ENCODE data around the gene NCEH1. TPM values are rescaled to one million over a fixed set of nuclear protein-coding genes. Genes with fewer than 3 reads are reported as not detected.

The NCEH1 gene
- total and polyA plus RNA-seq, 2 of the 13 experiments (the other 11 are each of a cell fraction or from before 2014, with no cell fraction given) = 12.9 to 21.4 TPM

GRCh38 chr3:172601066-172601832 is 109.6 kb downstream of the NCEH1 start (continued):
- TF ChIP-seq SNAPC2 (CRISPR knock-in tag; IDR thresholded peaks at IDR 0.05) = no peak
- no peak for TF ChIP-seq ZNF563 (CRISPR knock-in tag; IDR thresholded peaks at IDR 0.05)
- 0 out of 2 replicates have a peak, but pooled peaks have one; percentile 13 for TF ChIP-seq ATF2 (CRISPR knock-in tag; IDR thresholded peaks at IDR 0.05)
- TF ChIP-seq ZNF484 (CRISPR knock-in tag; IDR thresholded peaks at IDR 0.05; ENCODE audit: borderline replicate concordance, low read depth) = no peak
- peak; percentile 17; the same call in 1 of the 2 replicates for TF ChIP-seq ZBTB25 (CRISPR knock-in tag; IDR thresholded peaks at IDR 0.05)
- TF ChIP-seq NONO (IDR thresholded peaks at IDR 0.05) = no peak
- peak; percentile 44; the same call in 1 of the 2 replicates for TF ChIP-seq NONO (CRISPR knock-in tag; conservative IDR thresholded peaks at IDR 0.05)
- TF ChIP-seq ZNF414 (CRISPR knock-in tag; IDR thresholded peaks at IDR 0.05) = no peak
- no peak for TF ChIP-seq MXI1 (IDR thresholded peaks at IDR 0.05; ENCODE audit: borderline replicate concordance, low read depth, low read length)
- no peak for TF ChIP-seq ZNF589 (CRISPR knock-in tag; conservative IDR thresholded peaks at IDR 0.05)
- TF ChIP-seq ZNF354B (CRISPR knock-in tag; IDR thresholded peaks at IDR 0.05) = no peak
- no peak for TF ChIP-seq ZNF180 (CRISPR knock-in tag; IDR thresholded peaks at IDR 0.05; ENCODE audit: borderline replicate concordance, low read depth)
- TF ChIP-seq HOXA7 (CRISPR knock-in tag; IDR thresholded peaks at IDR 0.05) = no peak
- TF ChIP-seq NFATC3 (CRISPR knock-in tag; IDR thresholded peaks at IDR 0.05) = no peak
- TF ChIP-seq ZNF235 (CRISPR knock-in tag; IDR thresholded peaks at IDR 0.05; ENCODE audit: borderline replicate concordance) = no peak
- TF ChIP-seq ZNF878 (CRISPR knock-in tag; IDR thresholded peaks at IDR 0.05) = no peak
- no peak for TF ChIP-seq NFE2 (CRISPR knock-in tag; IDR thresholded peaks at IDR 0.05)
- no peak for TF ChIP-seq SP4 (CRISPR knock-in tag; IDR thresholded peaks at IDR 0.05)
- TF ChIP-seq AFF4 (CRISPR knock-in tag; IDR thresholded peaks at IDR 0.05) = no peak
- no peak for TF ChIP-seq ARID2 (CRISPR knock-in tag; IDR thresholded peaks at IDR 0.05; ENCODE audit: borderline replicate concordance)
- no peak for TF ChIP-seq BRCA1 (CRISPR knock-in tag; IDR thresholded peaks at IDR 0.05)
